Posterior cingulate gyrus (tissue), 11 donors: ENCODE data around the gene FTSJ1.
A peak's percentile ranks its signal among the peaks of the same experiment; 100 is the strongest.
"Not testable (repeated sequence)": the region's sequence is repeated elsewhere in the genome, so short reads cannot be mapped to it uniquely, and the experiment has no call there.

ENCODE experiments used
- DNase-seq, 10 donors: peaks; one replicate each; pipeline versions ENCODE4 v3.0.0 to v3.0.0-alpha.2; 2020 to 2021; ENCODE audit warnings: mixed read lengths in 3 of 10
- intact Hi-C: fragments of 100-400 bp; cut with DNase I; formaldehyde crosslinking; loops from one replicate; pipeline ENCODE4 v1.15.1; 2023

FTSJ1 gene

DNA sequence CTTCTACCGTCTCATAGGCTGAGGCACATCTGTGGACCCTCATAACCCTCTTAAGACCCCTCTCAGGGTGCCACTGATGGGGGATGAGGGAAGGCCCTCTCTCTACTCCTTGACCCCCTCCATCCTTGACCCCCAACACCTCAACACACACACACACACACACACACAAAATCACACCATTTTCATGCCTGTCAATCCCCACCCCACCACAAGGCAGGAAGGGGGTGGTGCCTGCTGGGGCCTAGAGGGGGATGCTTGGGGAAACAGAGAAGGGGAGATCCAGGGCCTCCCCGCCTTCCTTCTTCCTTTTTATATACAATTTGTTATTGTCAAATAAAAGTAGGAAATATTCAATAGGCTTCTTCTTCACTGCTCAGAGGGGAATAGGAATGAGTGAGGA, 44.5 kb downstream of the FTSJ1 start:
- intact Hi-C loops, result no loop called here
- DNase-seq, result no peak

DNA sequence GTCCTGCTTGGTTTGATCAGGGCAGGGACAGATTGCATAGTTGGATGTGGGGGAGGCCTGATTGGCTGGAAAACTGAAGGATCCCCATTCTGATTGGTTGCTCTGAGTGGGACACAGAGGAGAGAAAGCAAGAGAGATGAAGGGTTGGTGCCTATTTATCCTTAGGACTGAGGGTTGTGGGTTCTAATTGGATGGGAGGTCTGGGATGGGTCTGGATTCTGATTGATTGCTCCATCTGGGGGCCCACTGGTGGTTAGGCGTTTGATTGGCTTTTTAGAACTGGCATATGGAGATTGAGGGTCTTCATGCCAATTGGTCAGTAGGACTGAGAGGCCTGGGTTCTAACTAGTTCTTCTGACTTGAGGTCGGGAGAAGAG, 45.0 kb downstream of the FTSJ1 start:
- peak in 1 of 10 donors; percentile 85 for DNase-seq
- intact Hi-C loops, result no loop called here

DNA sequence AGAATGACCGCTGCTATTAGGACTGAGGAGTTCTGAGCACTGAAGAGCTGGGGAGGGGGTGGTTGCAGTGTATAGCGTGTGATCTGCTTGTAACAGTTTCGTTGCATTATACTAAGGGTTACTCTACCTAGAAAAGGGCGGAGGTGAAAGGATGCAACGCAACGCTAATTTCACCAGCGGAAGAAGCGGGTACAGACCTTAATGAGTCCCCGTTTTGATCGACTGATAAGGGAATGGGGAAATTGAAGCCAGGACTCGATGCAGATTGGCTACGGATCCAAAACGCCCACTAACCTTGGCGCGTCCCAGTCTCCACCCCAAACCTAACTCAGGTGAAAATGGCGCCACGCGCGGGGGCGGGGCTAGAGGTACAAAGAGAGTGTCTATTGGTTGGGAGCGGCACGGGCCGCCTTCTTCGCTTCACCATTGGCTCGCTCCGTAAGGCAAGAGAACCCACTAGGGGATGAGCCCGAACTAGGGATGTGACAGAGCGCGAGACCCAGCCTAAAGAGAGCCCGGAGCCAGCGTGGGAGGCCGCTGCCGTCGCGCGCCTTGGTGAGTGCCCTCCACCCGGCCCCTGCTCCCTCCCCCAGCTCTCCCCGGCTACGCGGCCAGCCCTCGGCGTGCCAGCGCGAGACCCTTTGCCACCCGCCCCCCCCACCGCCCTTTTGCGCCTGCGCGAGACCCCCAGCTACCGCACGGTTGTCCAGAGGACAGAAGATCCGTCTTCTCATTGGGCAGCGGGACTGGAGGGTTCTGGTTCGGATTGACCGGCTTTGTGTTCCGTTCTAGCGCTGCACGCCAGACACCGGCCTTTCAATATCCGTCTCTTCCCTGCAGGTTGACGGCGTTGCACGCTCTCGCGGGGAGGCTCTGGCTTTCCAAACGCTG, 45.6 kb downstream of the FTSJ1 start, which contains the start of gene EBP:
TSS of gene EBP (plus strand) at position 456 of the 891 bp plus-strand sequence. CDS start 1,964 bp downstream, outside the sequence.
- intact Hi-C loops, result no loop called here
- DNase-seq, result peak; percentile 72 to 98 (median 88)

DNA sequence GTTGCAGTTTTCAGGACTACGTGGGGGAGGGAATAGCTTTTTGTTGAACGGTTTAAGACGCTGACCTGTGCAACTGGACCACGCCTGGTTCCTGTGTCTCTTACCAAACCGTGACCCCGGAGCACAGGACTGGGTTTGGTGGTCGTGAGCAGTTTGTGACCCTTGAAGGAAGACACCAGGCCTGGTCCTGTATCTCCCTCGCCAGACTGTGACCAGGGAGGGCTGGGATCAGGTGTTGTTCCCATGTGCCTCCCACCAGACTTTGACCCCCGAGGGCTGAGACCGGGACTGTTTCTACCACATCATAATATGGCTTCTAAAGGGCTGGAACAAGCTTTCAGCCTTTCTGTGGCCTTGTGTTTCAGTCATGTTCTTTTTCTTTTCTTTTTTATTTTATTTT, 46.3 kb downstream of the FTSJ1 start:
- intact Hi-C loops, result no loop called here
- DNase-seq, result no peak

DNA sequence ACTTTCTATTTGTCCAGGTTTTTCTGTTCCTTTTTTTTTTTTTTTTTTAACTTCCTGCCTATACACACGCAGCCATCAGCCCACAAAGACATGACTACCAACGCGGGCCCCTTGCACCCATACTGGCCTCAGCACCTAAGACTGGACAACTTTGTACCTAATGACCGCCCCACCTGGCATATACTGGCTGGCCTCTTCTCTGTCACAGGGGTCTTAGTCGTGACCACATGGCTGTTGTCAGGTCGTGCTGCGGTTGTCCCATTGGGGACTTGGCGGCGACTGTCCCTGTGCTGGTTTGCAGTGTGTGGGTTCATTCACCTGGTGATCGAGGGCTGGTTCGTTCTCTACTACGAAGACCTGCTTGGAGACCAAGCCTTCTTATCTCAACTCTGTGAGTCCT, 47.7 kb downstream of the FTSJ1 start:
- DNase-seq, result peak in 1 of 10 donors; percentile 65
- intact Hi-C loops, result no loop called here

DNA sequence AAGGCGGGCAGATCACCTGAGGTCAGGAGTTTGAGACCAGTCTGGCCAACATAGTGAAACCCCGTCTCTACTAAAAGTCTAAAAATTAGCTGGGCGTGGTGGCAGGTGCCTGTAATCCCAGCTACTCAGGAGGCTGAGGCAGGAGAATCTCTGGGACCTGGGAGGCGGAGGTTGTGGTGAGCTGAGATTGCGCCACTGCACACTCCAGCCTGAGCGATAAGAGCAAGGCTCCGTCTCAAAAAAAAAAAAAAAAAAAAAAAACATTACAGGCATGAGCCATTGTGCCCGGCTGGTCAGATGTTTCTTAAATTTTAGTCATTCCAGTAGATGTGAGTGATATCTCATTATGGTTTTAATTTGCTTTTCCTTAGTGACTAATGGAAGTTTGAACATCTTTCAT, 49.9 kb downstream of the FTSJ1 start:
- DNase-seq, result peak in 2 of 10 donors; percentile 7 to 43
- intact Hi-C loops, result not testable (repeated sequence)

DNA sequence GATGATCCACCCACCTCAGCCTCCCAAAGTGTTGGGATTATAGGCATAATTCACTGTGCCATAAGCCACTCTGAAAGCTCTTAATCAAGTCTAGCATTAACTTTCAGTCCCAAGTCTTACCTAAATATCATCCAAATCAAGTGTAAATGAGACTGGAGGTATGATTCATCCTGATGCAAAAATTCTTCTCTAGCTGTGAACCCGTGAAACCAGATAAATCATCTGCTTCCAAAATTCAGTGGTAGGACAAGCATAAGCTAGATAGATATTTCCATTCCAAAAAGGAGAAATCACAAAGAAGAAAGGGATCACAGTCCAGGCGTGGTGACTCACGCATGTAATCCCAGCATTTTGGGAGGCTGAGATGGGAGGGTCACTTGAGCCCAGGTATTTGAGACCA, 54.7 kb downstream of the FTSJ1 start:
- intact Hi-C loops, result no loop called here
- DNase-seq, result no peak

DNA sequence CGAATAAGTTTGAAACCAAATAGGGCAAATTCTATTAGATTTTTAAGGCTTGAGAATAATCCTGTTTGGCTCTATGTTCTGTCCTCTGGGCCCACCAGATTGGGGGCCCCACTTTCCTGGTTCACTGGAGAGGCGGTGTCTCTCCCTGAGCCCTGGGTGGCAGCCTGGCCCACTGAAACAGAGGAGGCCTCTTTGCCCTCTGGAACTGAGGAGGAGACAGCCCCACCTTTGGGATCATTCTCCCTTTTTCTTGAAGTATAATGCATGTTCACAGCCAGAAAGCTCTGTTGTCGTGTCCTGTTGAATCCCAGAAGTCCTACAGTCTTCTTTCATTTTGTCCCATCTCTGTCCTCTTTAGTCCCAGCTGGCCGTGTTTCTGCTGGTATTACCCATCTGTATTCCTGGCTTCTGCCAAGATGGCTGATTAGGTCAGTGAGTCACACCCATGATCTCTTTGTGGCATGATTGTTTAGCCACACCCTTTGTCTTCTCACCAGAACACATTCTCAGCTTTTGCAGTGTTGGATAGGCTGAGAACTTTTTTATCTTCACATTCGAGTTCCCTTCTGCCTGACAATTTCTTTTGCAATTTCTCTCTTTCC, 55.5 kb downstream of the FTSJ1 start:
- intact Hi-C loops, result no loop called here
- peak in 2 of 10 donors; percentile 7 to 66 for DNase-seq

DNA sequence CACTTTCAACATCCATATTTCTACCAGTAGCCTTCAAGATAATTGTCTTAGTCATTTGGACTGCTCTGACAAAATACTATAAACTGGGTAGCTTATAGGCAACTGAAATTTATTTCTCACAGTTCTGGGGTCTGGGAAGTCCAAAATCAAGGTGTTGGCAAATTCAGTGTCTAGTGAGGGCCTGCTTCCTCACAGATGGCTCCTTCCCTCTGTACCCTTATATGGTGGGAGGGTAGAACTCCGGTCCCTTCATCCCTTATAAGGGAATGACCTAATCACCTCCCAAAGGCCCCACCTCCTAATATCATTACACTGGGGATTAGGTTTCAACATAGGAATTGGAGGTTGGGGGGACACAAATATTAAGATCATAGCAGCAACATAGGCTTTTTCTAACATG, 56.2 kb downstream of the FTSJ1 start:
- no peak for DNase-seq
- intact Hi-C loops, result no loop called here

DNA sequence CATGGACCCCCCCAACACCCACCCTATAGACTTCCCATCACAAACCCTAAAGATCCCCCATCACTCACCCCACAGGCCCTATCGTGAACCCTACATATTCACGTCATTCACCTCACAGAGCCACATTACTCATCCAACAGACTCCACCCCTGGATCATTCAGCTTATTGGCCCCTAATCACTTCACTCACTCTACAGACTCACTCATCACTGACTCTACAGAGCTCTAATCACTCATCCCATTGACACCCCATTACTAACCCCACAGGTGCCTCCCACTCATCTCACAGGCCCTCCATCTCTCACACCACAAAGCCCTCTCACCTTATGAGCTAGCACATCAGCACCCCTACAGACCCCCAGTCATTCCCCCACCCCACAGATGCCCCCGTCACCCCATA, 57.2 kb downstream of the FTSJ1 start:
- intact Hi-C loops, result no loop called here
- DNase-seq, result peak in 1 of 10 donors; percentile 5
